HEK293 (cell line): Measurements from ENCODE around the gene MAGEA9B.

Source experiments
- CTCF ChIP-seq: fragments of 450-650 bp; formaldehyde crosslinking; IDR thresholded peaks from 2 replicates; pipeline ENCODE4 v1.5.1; 2016; ENCODE audit warnings: missing biosample characterization, missing genetic modification characterization
- PBX3 ChIP-seq: sonication (generic); formaldehyde crosslinking; IDR thresholded peaks from 2 replicates; pipeline ENCODE4 v1.8.1; 2022; ENCODE audit warnings: mild to moderate bottlenecking, moderate library complexity, missing genetic modification reagents
- SETDB1 ChIP-seq: IDR thresholded peaks from one replicate; pipeline ENCODE4 v1.6.1; 2017; ENCODE audit warnings: mild to moderate bottlenecking, low read length, moderate library complexity, mixed read lengths; ENCODE audit not compliant: insufficient read length
- TCF7L2 ChIP-seq: IDR thresholded peaks from 2 replicates; pipeline ENCODE4 v1.6.1; 2011; ENCODE audit warnings: low read depth, mild to moderate bottlenecking, inconsistent platforms, low read length, moderate library complexity, borderline replicate concordance
- ZNF24 ChIP-seq: fragments of 450-650 bp; formaldehyde crosslinking; IDR thresholded peaks from 2 replicates; pipeline ENCODE4 v1.5.1; 2016; ENCODE audit warnings: missing biosample characterization, missing genetic modification characterization
- ZNF280C ChIP-seq: fragments of 450-650 bp; formaldehyde crosslinking; IDR thresholded peaks from 2 replicates; pipeline ENCODE4 v1.5.1; 2016; ENCODE audit warnings: missing biosample characterization, missing genetic modification characterization
- ZNF354C ChIP-seq: fragments of 450-650 bp; formaldehyde crosslinking; IDR thresholded peaks from 2 replicates; pipeline ENCODE4 v1.5.1; 2016; ENCODE audit warnings: missing biosample characterization, missing genetic modification characterization, low read depth, borderline replicate concordance
- ZNF768 ChIP-seq: fragments of 450-650 bp; formaldehyde crosslinking; IDR thresholded peaks from 2 replicates; pipeline ENCODE4 v1.5.1; 2018; ENCODE audit warnings: missing biosample characterization, mild to moderate bottlenecking, missing genetic modification characterization

GRCh38 chrX:149607699-149608098 is 20.4 kb upstream of the MAGEA9B start:
- no peak for TF ChIP-seq ZNF280C (tag by site-specific recombination)
- no peak for TF ChIP-seq CTCF (tag by site-specific recombination)
- no peak for TF ChIP-seq PBX3 (CRISPR knock-in tag)
- no peak for TF ChIP-seq TCF7L2
- TF ChIP-seq SETDB1 = no peak
- no peak for TF ChIP-seq ZNF354C
- TF ChIP-seq ZNF768 (tag by site-specific recombination) = no peak
- TF ChIP-seq ZNF24 (tag by site-specific recombination) = no peak
